ENCODE measurements around the gene PUS1.

GRCh38 chr12:131901431-131902331 lies 27.4 kb upstream of the PUS1 start:
- TF ChIP-seq TAF7 (optimal IDR thresholded peaks at IDR 0.05; ENCODE audit: borderline replicate concordance, low read depth, low read length) (no peak), JUN (IDR thresholded peaks at IDR 0.05; ENCODE audit: low read depth, low read length) (no peak), HDAC6 (IDR thresholded peaks at IDR 0.05; ENCODE audit: low read depth, low read length) (no peak), RAD21 (IDR thresholded peaks at IDR 0.05 in 1 of 2, conservative IDR thresholded peaks at IDR 0.05 in 1 of 2; ENCODE audit: low read depth in 2 of 2, low read length in 2 of 2) (no peak), POLR2AphosphoS5 (IDR thresholded peaks at IDR 0.05; ENCODE audit: low read depth, low read length) (no peak), USF2 (IDR thresholded peaks at IDR 0.05; ENCODE audit: low read length) (no peak), SIN3A (conservative IDR thresholded peaks at IDR 0.05 in 1 of 2, IDR thresholded peaks at IDR 0.05 in 1 of 2; ENCODE audit: low read depth in 1 of 2, low read length in 2 of 2) (no peak)
- TF ChIP-seq, protein P1, sequence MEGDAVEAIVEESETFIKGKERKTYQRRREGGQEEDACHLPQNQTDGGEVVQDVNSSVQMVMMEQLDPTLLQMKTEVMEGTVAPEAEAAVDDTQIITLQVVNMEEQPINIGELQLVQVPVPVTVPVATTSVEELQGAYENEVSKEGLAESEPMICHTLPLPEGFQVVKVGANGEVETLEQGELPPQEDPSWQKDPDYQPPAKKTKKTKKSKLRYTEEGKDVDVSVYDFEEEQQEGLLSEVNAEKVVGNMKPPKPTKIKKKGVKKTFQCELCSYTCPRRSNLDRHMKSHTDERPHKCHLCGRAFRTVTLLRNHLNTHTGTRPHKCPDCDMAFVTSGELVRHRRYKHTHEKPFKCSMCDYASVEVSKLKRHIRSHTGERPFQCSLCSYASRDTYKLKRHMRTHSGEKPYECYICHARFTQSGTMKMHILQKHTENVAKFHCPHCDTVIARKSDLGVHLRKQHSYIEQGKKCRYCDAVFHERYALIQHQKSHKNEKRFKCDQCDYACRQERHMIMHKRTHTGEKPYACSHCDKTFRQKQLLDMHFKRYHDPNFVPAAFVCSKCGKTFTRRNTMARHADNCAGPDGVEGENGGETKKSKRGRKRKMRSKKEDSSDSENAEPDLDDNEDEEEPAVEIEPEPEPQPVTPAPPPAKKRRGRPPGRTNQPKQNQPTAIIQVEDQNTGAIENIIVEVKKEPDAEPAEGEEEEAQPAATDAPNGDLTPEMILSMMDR (IDR thresholded peaks at IDR 0.05; ENCODE audit: control extremely low read depth in 1 of 3, insufficient read depth in 1 of 3, low read depth in 1 of 3, low read length in 3 of 3): no peak
- TF ChIP-seq, protein P2, sequence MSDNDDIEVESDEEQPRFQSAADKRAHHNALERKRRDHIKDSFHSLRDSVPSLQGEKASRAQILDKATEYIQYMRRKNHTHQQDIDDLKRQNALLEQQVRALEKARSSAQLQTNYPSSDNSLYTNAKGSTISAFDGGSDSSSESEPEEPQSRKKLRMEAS (IDR thresholded peaks at IDR 0.05): no peak
